ENCODE results near the gene PEX11G. TPM values are rescaled to one million over a fixed set of nuclear protein-coding genes. Genes with fewer than 3 reads are reported as not detected.
"Not testable (repeated sequence)": the region's sequence is repeated elsewhere in the genome, so short reads cannot be mapped to it uniquely, and the experiment has no call there.

Gene PEX11G
- total RNA-seq, 4 donors from 2014 or later = 2.2 to 14.5 (median 8.9) TPM

- DNase-seq = no peak
- WGBS, 2 donors (ENCODE audit: low coverage in 1 of 2) = 93 to 100% methylated on average over 6 to 21 of the region's 21 CpGs
- in situ Hi-C loops (cut with MboI; ENCODE audit: low pct_ligation_motif_present in 1 of 4, low pct_unique_long_range_greater_than_20kb in 1 of 4, low sequenced_read_pairs in 3 of 4) (no loop called here), intact Hi-C loops (cut with DNase I; ENCODE audit: low total_unique reads) (no loop called here)
- Histone ChIP-seq H3K27me3 (no peaks in the 10 kb centered on the region), H3K36me3 (peaks cover 0 to 48% (median 23%) of the 10 kb centered on the region in 4 donors), H3K4me3 (no peak overlapping the region), H3K27ac (no peak overlapping the region), H3K4me1 (no peaks in the 10 kb centered on the region), H3K9me3 (no peaks in the 10 kb centered on the region)
- TF ChIP-seq EP300 (IDR thresholded peaks at IDR 0.05; ENCODE audit: low read depth) = no peak
- TF ChIP-seq CTCF (IDR thresholded peaks at IDR 0.05) = no peak
- TF ChIP-seq POLR2A (IDR thresholded peaks at IDR 0.05) = no peak
- no peak for TF ChIP-seq POLR2AphosphoS5 (IDR thresholded peaks at IDR 0.05)
Measured at GRCh38 chr19:7441468-7442146, 47.2 kb downstream of the PEX11G start.

GRCh38 chr19:7440188-7440975 lies 48.5 kb downstream of the PEX11G start:
- Histone ChIP-seq H3K36me3 (peaks cover 0 to 37% (median 18%) of the 10 kb centered on the region in 4 donors), H3K27me3 (no peaks in the 10 kb centered on the region), H3K4me3 (no peak overlapping the region), H3K9me3 (no peaks in the 10 kb centered on the region), H3K4me1 (no peaks in the 10 kb centered on the region), H3K27ac (no peak overlapping the region)
- 95 to 100% methylated on average over 9 to 43 of the region's 43 CpGs for WGBS, 2 donors (ENCODE audit: low coverage in 1 of 2)
- intact Hi-C loops (cut with DNase I; ENCODE audit: low total_unique reads) (no loop called here), in situ Hi-C loops (cut with MboI; ENCODE audit: low pct_ligation_motif_present in 1 of 4, low pct_unique_long_range_greater_than_20kb in 1 of 4, low sequenced_read_pairs in 3 of 4) (no loop called here)
- TF ChIP-seq EP300 (IDR thresholded peaks at IDR 0.05; ENCODE audit: low read depth) (no peak), POLR2AphosphoS5 (IDR thresholded peaks at IDR 0.05) (no peak), CTCF (IDR thresholded peaks at IDR 0.05) (no peak), POLR2A (IDR thresholded peaks at IDR 0.05) (no peak)
- DNase-seq = no peak

- no peak overlapping the region for H3K4me3 ChIP-seq
- no peaks in the 10 kb centered on the region for H3K4me1 ChIP-seq
- TF ChIP-seq CTCF (IDR thresholded peaks at IDR 0.05) (no peak), EP300 (IDR thresholded peaks at IDR 0.05; ENCODE audit: low read depth) (no peak), POLR2A (IDR thresholded peaks at IDR 0.05) (no peak), POLR2AphosphoS5 (IDR thresholded peaks at IDR 0.05) (no peak)
- H3K9me3 ChIP-seq = no peaks in the 10 kb centered on the region
- peaks cover 0 to 1% (median 0%) of the 10 kb centered on the region in 4 donors for H3K36me3 ChIP-seq
- no peak overlapping the region for H3K27ac ChIP-seq
- in situ Hi-C loops (cut with MboI; ENCODE audit: low pct_ligation_motif_present in 1 of 4, low pct_unique_long_range_greater_than_20kb in 1 of 4, low sequenced_read_pairs in 3 of 4) = no loop called here
- WGBS, 2 donors (ENCODE audit: low coverage in 1 of 2) = 97% methylated on average over 3 of the region's 3 CpGs; no CpG with 5 or more reads in 1 of the 2 donors
- no peak for DNase-seq
- H3K27me3 ChIP-seq = no peaks in the 10 kb centered on the region
- intact Hi-C loops (cut with DNase I; ENCODE audit: low total_unique reads) = no loop called here
Measured at GRCh38 chr19:7435586-7435985, 53.2 kb downstream of the PEX11G start.

- no peak for TF ChIP-seq POLR2A (IDR thresholded peaks at IDR 0.05)
- no peak for TF ChIP-seq POLR2AphosphoS5 (IDR thresholded peaks at IDR 0.05)
- no peak for TF ChIP-seq CTCF (IDR thresholded peaks at IDR 0.05)
- TF ChIP-seq EP300 (IDR thresholded peaks at IDR 0.05; ENCODE audit: low read depth) = no peak
- Histone ChIP-seq H3K36me3 (peaks cover 0 to 6% (median 0%) of the 10 kb centered on the region in 4 donors), H3K9me3 (no peaks in the 10 kb centered on the region), H3K4me3 (no peak overlapping the region), H3K4me1 (no peaks in the 10 kb centered on the region), H3K27me3 (no peaks in the 10 kb centered on the region), H3K27ac (no peak overlapping the region)
- intact Hi-C loops (cut with DNase I; ENCODE audit: low total_unique reads) = no loop called here
- in situ Hi-C loops (cut with MboI; ENCODE audit: low pct_ligation_motif_present in 1 of 4, low pct_unique_long_range_greater_than_20kb in 1 of 4, low sequenced_read_pairs in 3 of 4) = no loop called here
- DNase-seq = no peak
- 95% methylated on average over 10 of the region's 10 CpGs; no CpG with 5 or more reads in 1 of the 2 donors for WGBS, 2 donors (ENCODE audit: low coverage in 1 of 2)
Measured at GRCh38 chr19:7434391-7434790, 54.4 kb downstream of the PEX11G start.

GRCh38 chr19:7433456-7433855 lies 55.4 kb downstream of the PEX11G start:
- H3K4me1 ChIP-seq; in situ Hi-C loops (cut with MboI; ENCODE audit: low pct_ligation_motif_present in 1 of 4, low pct_unique_long_range_greater_than_20kb in 1 of 4, low sequenced_read_pairs in 3 of 4); intact Hi-C loops (cut with DNase I; ENCODE audit: low total_unique reads); H3K4me3 ChIP-seq; H3K36me3 ChIP-seq; DNase-seq; H3K9me3 ChIP-seq; H3K27me3 ChIP-seq; H3K27ac ChIP-seq: not testable (repeated sequence)
- WGBS, 2 donors (ENCODE audit: low coverage in 1 of 2) = 40 to 85% methylated on average over 1 to 7 of the region's 7 CpGs

Measured in transverse colon (tissue), 4 donors.